ENCODE data around the gene FBLIM1. TPM values are rescaled to one million over a fixed set of nuclear protein-coding genes. Genes with fewer than 3 reads are reported as not detected.

FBLIM1 gene
- total RNA-seq, 2 experiments from 2014 or later, result 0.05 TPM; not detected in 1

DNA sequence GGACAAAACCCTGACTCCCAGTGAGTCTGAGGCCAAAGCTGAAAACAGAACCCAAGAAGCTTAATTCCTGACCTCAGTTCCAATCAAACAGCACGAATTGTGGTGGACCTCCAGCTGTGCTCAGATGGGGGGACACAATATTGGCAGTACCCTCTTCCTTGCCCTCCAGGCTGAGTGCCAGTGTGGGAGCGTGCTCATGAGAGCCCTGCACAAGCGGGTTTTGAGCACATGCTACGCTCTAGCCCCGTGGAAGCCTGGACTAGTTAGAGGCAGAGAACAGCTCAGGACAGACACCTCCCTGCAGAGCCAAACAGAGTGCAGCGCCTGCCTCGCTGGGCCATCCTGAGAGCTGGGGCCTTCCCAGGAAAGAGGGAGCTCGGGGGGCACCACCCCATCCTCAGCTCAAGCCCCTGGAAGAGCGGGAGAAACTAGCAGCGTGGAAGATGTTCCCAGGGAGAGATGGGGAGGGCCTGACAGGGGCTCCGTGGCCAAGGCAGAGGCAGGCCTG is 25.3 kb upstream of the FBLIM1 start:
- Mint-ChIP-seq H3K27me3 (no peaks in the 10 kb centered on the region), H3K9me3 (no peaks in the 10 kb centered on the region), H3K4me3 (no peak overlapping the region), H3K36me3 (peaks cover 8% of the 10 kb centered on the region), H3K4me1 (ENCODE audit: low read depth) (no peaks in the 10 kb centered on the region), H3K27ac (no peak overlapping the region)
- intact Hi-C loops (cut with micrococcal nuclease), result no loop called here
- no peak for DNase-seq
- ChIA-PET POLR2A (no interaction called here), CTCF (interaction anchor here (1.2 kb wide), 1 partner anchor 8 kb away, joined by 4 read pairs; no protein-coding TSS in a partner anchor)

DNA sequence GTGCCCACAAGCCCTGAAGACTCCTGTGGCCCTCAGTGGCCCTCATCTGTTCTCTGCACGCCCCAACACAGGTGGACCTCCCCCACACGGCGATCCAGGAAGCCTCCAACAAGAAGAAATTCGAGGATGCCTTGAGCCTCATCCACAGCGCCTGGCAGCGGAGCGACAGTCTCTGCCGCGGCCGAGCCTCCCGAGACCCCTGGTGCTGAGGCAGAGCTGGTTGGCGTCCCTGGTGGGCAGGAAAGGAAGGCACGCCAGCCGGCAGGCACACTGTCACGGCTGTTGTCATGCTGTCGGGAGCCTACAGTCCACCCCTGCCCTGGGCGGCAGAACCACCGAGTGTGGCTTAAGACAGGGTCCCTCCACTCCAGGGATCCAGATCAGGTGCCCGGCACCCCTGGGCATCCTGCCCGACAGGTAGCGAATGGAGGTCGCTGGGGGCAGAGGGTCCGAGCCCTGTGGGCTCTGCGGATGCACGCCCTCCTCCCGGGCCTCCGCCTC is 24.8 kb upstream of the FBLIM1 start:
- Mint-ChIP-seq H3K27me3 (no peaks in the 10 kb centered on the region), H3K36me3 (peaks cover 8% of the 10 kb centered on the region), H3K4me3 (no peak overlapping the region), H3K9me3 (no peaks in the 10 kb centered on the region), H3K4me1 (ENCODE audit: low read depth) (no peaks in the 10 kb centered on the region), H3K27ac (no peak overlapping the region)
- ChIA-PET CTCF (no interaction called here), POLR2A (no interaction called here)
- no peak for DNase-seq
- intact Hi-C loops (cut with micrococcal nuclease), result no loop called here

- no peaks in the 10 kb centered on the region for H3K27me3 Mint-ChIP-seq
- POLR2A ChIA-PET, result no interaction called here
- H3K4me1 Mint-ChIP-seq (ENCODE audit: low read depth), result no peaks in the 10 kb centered on the region
- intact Hi-C loops (cut with micrococcal nuclease), result no loop called here
- H3K27ac Mint-ChIP-seq, result no peak overlapping the region
- no peak for DNase-seq
- H3K4me3 Mint-ChIP-seq, result no peak overlapping the region
- CTCF ChIA-PET, result no interaction called here
- peaks cover 8% of the 10 kb centered on the region for H3K36me3 Mint-ChIP-seq
- no peaks in the 10 kb centered on the region for H3K9me3 Mint-ChIP-seq
These were observed 24.3 kb upstream of the FBLIM1 start for GRCh38 chr1:15734296-15734695.

DNA sequence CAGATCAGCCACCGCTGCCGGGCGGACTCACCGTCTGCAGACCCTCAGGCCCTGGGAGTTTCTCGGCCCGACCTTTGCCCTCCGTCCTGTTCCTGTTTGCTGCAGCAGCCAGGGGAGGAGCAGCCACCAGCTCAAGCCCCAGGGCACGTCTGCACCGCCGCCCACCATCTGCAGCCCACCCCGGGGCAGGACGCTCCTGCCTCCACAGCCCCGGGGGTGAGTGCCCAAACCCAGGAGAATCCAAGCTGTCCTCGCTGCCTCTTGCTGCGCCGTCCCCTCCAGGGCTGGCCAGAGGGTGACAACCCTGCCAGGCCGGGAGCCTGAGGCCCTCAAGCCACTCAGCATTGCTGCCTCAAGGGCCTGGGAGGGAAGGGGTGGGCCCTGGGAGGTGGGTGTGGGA is 23.7 kb upstream of the FBLIM1 start:
- no peaks in the 10 kb centered on the region for H3K27me3 Mint-ChIP-seq
- no peaks in the 10 kb centered on the region for H3K4me1 Mint-ChIP-seq (ENCODE audit: low read depth)
- POLR2A ChIA-PET, result no interaction called here

GRCh38 chr1:15735304-15736037 is 23.1 kb upstream of the FBLIM1 start:
- no peak for DNase-seq
- no peaks in the 10 kb centered on the region for H3K4me1 Mint-ChIP-seq (ENCODE audit: low read depth)
- POLR2A ChIA-PET, result no interaction called here
- peaks cover 8% of the 10 kb centered on the region for H3K36me3 Mint-ChIP-seq
- no peak overlapping the region for H3K4me3 Mint-ChIP-seq
- intact Hi-C loops (cut with micrococcal nuclease), result no loop called here
- CTCF ChIA-PET, result no interaction called here
- H3K9me3 Mint-ChIP-seq, result no peaks in the 10 kb centered on the region
- H3K27ac Mint-ChIP-seq, result no peak overlapping the region
- no peaks in the 10 kb centered on the region for H3K27me3 Mint-ChIP-seq

More for the DNA sequence above, 23.7 kb upstream of the FBLIM1 start:
- intact Hi-C loops (cut with micrococcal nuclease), result no loop called here
- CTCF ChIA-PET, result no interaction called here
- Mint-ChIP-seq H3K36me3 (peaks cover 8% of the 10 kb centered on the region), H3K4me3 (no peak overlapping the region), H3K27ac (no peak overlapping the region), H3K9me3 (no peaks in the 10 kb centered on the region)
- no peak for DNase-seq

DNA sequence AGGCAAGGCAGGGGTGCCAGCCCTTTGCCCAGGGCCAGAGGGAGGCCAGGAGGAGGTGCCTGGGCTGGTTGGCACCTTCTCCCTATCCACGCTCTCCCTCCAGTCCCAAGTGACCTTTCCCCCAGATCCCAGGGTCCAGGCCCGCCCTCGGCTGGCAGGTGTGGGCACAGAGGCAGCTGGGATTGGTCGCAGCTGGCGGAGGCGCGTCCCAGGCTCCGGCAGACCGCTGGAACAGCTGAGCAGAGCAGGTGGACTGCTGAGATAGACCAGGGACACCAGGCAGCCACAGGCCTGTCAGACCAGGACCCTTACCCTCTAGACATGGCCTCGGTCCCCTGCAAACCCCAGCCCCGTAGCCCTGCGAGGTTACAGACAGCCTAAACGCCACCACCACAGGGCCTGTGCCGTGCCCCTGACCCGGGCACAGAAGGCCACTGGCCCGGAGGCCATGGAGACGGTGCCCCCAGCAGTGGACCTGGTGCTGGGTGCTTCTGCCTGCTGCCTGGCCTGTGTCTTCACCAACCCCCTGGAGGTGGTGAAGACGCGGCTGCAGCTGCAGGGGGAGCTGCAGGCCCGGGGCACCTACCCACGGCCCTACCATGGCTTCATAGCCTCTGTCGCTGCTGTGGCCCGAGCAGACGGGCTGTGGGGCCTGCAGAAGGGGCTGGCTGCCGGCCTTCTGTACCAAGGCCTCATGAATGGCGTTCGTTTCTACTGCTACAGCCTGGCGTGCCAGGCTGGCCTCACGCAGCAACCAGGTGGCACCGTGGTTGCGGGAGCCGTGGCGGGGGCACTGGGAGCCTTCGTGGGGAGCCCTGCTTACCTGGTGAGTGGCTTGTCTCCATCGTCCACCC is 22.3 kb upstream of the FBLIM1 start, which contains the start of gene SLC25A34:
Gene SLC25A34 (plus strand): TSS at position 221 of the 854 bp plus-strand sequence. CDS start 228 bp downstream, at position 449.
- intact Hi-C loops (cut with micrococcal nuclease), result no loop called here
- no peak for DNase-seq
- Mint-ChIP-seq H3K4me1 (ENCODE audit: low read depth) (peaks cover under 1% of the 10 kb centered on the region), H3K36me3 (peaks cover 8% of the 10 kb centered on the region), H3K9me3 (no peaks in the 10 kb centered on the region), H3K4me3 (no peak within 1 kb of the TSS), H3K27ac (no peak within 1 kb of the TSS), H3K27me3 (no peaks in the 10 kb centered on the region)
- CTCF ChIA-PET, result no interaction called here
- POLR2A ChIA-PET, result no interaction called here

DNA sequence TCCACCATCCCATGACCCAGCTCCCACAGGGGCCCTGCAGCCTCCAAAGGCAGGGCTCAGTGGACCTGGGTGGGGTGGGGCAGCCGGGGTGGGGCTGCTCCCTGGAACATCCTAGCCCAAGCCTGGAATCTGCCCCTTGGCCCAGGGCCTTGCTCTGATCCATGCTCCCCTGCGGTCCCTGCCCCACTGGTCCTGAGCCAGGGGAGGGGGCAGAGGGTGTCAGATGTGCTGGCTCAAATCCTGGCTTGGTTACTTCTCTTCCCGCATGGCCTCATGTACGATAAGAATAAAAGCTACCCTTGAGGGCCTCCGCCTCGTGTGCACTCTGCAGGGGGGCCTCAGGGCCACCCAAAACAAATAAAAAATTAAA is 21.7 kb upstream of the FBLIM1 start:
- DNase-seq, result no peak
- intact Hi-C loops (cut with micrococcal nuclease), result no loop called here
- Mint-ChIP-seq H3K27ac (no peak overlapping the region), H3K36me3 (peaks cover 8% of the 10 kb centered on the region), H3K27me3 (no peaks in the 10 kb centered on the region), H3K9me3 (no peaks in the 10 kb centered on the region), H3K4me1 (ENCODE audit: low read depth) (peaks cover 5% of the 10 kb centered on the region), H3K4me3 (no peak overlapping the region)
- ChIA-PET CTCF (interaction anchor here (0.7 to 0.9 kb wide), 2 partner anchors 140 to 159 kb away, joined by 3 read pairs; no protein-coding TSS in a partner anchor), POLR2A (no interaction called here)

- POLR2A ChIA-PET, result no interaction called here
These were observed 21.0 kb upstream of the FBLIM1 start for GRCh38 chr1:15737324-15738319.

GRCh38 chr1:15738416-15739113 is 20.0 kb upstream of the FBLIM1 start:
- no peak for DNase-seq
- H3K27ac Mint-ChIP-seq, result no peak overlapping the region
- peaks cover 2% of the 10 kb centered on the region for H3K36me3 Mint-ChIP-seq
- intact Hi-C loops (cut with micrococcal nuclease), result no loop called here
- no peaks in the 10 kb centered on the region for H3K27me3 Mint-ChIP-seq
- CTCF ChIA-PET, result interaction anchor here (0.5 to 1.1 kb wide), 3 partner anchors 142 to 613 kb away, joined by 3 read pairs; no protein-coding TSS in a partner anchor
- POLR2A ChIA-PET, result no interaction called here
- H3K9me3 Mint-ChIP-seq, result no peaks in the 10 kb centered on the region
- H3K4me3 Mint-ChIP-seq, result no peak overlapping the region
- H3K4me1 Mint-ChIP-seq (ENCODE audit: low read depth), result peaks cover 5% of the 10 kb centered on the region

More at GRCh38 chr1:15737324-15738319, 21.0 kb upstream of the FBLIM1 start:
- H3K4me3 Mint-ChIP-seq, result no peak overlapping the region
- intact Hi-C loops (cut with micrococcal nuclease), result no loop called here
- H3K9me3 Mint-ChIP-seq, result no peaks in the 10 kb centered on the region
- CTCF ChIA-PET, result interaction anchor here (0.5 to 0.9 kb wide), 3 partner anchors 141 to 160 kb away, joined by 3 read pairs; no protein-coding TSS in a partner anchor
- no peaks in the 10 kb centered on the region for H3K27me3 Mint-ChIP-seq
- H3K36me3 Mint-ChIP-seq, result peaks cover 8% of the 10 kb centered on the region
- no peak for DNase-seq
- no peak overlapping the region for H3K27ac Mint-ChIP-seq
- H3K4me1 Mint-ChIP-seq (ENCODE audit: low read depth), result peaks cover 5% of the 10 kb centered on the region

DNA sequence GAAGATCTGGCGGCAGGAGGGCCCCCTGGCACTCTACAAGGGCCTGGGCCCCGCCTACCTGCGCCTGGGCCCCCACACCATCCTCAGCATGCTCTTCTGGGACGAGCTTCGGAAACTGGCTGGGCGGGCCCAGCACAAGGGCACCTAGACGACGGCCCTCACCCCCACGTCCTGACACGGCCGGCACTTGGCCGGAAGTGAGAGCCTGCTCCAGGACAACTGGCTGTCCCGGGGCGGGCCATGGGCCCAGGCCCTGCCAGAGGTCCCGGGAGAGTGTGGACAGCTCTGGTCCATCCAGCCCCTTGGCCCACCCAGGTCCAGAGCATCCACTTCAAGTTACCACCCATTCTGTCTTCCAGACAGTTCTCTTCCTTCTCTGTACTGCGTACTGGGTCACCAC is 19.3 kb upstream of the FBLIM1 start:
- Mint-ChIP-seq H3K4me3 (no peak overlapping the region), H3K36me3 (peaks cover under 1% of the 10 kb centered on the region), H3K9me3 (no peaks in the 10 kb centered on the region), H3K4me1 (ENCODE audit: low read depth) (peaks cover 5% of the 10 kb centered on the region), H3K27me3 (no peaks in the 10 kb centered on the region), H3K27ac (no peak overlapping the region)
- DNase-seq, result no peak
- POLR2A ChIA-PET, result no interaction called here
- intact Hi-C loops (cut with micrococcal nuclease), result no loop called here
- CTCF ChIA-PET, result interaction anchor here (1.1 kb wide), 1 partner anchor 143 kb away, joined by 3 read pairs; no protein-coding TSS in a partner anchor

DNA sequence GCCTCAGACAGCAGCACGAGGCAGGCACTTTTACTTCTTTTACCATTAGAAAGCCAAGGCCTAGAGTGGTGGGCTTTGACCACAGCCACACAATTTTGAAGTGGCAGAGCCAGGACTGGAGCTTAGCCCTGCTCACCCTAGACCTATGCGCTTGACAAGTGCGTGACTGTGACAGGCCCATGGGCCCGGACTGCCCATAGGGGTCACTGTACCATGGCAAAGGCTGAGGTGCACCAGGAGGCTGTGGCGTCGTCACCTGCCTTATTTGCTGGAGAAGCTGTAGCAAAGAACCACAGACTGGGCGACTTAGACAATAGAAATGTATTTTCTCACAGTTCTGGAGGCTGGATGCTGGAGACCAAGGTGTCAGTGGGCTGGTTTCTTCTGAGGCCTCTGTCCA is 18.9 kb upstream of the FBLIM1 start:
- no peaks in the 10 kb centered on the region for H3K36me3 Mint-ChIP-seq
- DNase-seq, result no peak
- no peak overlapping the region for H3K27ac Mint-ChIP-seq
- H3K27me3 Mint-ChIP-seq, result no peaks in the 10 kb centered on the region
- POLR2A ChIA-PET, result no interaction called here
- no peak overlapping the region for H3K4me3 Mint-ChIP-seq
- CTCF ChIA-PET, result interaction anchor here (0.6 to 1.6 kb wide), 3 partner anchors 52 to 160 kb away, joined by 3 to 6 read pairs (median 4); no protein-coding TSS in a partner anchor
- intact Hi-C loops (cut with micrococcal nuclease), result no loop called here
- peaks cover 5% of the 10 kb centered on the region for H3K4me1 Mint-ChIP-seq (ENCODE audit: low read depth)
- H3K9me3 Mint-ChIP-seq, result no peaks in the 10 kb centered on the region

Data from activated CD4-positive, alpha-beta memory T cell treated with anti-CD3 and anti-CD28 coated beads for 36 hours (primary cell).